Muscle layer of colon (tissue), 2 donors: ENCODE measurements around the gene FMN1.

Experiments
- H3K27ac ChIP-seq: one replicate; pipeline ENCODE4 v1.7.0; 2013; ENCODE audit warnings: low read depth, mild to moderate bottlenecking, low read length, moderate library complexity
- H3K27me3 ChIP-seq, 2 donors: one replicate each; pipeline ENCODE4 v1.7.0; 2013; ENCODE audit warnings: low read length in 2 of 2, mild to moderate bottlenecking in 2 of 2; ENCODE audit not compliant: insufficient read depth in 2 of 2, control insufficient read depth in 1 of 2
- H3K36me3 ChIP-seq: one replicate; pipeline ENCODE4 v1.7.0; 2013; ENCODE audit warnings: mild to moderate bottlenecking, low read length; ENCODE audit not compliant: insufficient read depth
- H3K4me1 ChIP-seq: one replicate; pipeline ENCODE4 v1.7.0; 2013; ENCODE audit warnings: mild to moderate bottlenecking, low read length; ENCODE audit not compliant: insufficient read depth
- H3K4me3 ChIP-seq, 2 donors: one replicate each; pipeline ENCODE4 v1.7.0; 2013; ENCODE audit warnings: low read length in 2 of 2, low read depth in 1 of 2, mild to moderate bottlenecking in 1 of 2, moderate library complexity in 1 of 2
- H3K9ac ChIP-seq: one replicate; pipeline ENCODE4 v1.7.0; 2013; ENCODE audit warnings: low read length
- H3K9me3 ChIP-seq: one replicate; pipeline ENCODE4 v1.7.0; 2013; ENCODE audit warnings: mild to moderate bottlenecking, low read length
- donor health status: abdominal sarcoma.
- donor health status: Adenocarcinoma of cecum.

FMN1 gene, protein sequence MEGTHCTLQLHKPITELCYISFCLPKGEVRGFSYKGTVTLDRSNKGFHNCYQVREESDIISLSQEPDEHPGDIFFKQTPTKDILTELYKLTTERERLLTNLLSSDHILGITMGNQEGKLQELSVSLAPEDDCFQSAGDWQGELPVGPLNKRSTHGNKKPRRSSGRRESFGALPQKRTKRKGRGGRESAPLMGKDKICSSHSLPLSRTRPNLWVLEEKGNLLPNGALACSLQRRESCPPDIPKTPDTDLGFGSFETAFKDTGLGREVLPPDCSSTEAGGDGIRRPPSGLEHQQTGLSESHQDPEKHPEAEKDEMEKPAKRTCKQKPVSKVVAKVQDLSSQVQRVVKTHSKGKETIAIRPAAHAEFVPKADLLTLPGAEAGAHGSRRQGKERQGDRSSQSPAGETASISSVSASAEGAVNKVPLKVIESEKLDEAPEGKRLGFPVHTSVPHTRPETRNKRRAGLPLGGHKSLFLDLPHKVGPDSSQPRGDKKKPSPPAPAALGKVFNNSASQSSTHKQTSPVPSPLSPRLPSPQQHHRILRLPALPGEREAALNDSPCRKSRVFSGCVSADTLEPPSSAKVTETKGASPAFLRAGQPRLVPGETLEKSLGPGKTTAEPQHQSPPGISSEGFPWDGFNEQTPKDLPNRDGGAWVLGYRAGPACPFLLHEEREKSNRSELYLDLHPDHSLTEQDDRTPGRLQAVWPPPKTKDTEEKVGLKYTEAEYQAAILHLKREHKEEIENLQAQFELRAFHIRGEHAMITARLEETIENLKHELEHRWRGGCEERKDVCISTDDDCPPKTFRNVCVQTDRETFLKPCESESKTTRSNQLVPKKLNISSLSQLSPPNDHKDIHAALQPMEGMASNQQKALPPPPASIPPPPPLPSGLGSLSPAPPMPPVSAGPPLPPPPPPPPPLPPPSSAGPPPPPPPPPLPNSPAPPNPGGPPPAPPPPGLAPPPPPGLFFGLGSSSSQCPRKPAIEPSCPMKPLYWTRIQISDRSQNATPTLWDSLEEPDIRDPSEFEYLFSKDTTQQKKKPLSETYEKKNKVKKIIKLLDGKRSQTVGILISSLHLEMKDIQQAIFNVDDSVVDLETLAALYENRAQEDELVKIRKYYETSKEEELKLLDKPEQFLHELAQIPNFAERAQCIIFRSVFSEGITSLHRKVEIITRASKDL (N-terminal part only)

DNA sequence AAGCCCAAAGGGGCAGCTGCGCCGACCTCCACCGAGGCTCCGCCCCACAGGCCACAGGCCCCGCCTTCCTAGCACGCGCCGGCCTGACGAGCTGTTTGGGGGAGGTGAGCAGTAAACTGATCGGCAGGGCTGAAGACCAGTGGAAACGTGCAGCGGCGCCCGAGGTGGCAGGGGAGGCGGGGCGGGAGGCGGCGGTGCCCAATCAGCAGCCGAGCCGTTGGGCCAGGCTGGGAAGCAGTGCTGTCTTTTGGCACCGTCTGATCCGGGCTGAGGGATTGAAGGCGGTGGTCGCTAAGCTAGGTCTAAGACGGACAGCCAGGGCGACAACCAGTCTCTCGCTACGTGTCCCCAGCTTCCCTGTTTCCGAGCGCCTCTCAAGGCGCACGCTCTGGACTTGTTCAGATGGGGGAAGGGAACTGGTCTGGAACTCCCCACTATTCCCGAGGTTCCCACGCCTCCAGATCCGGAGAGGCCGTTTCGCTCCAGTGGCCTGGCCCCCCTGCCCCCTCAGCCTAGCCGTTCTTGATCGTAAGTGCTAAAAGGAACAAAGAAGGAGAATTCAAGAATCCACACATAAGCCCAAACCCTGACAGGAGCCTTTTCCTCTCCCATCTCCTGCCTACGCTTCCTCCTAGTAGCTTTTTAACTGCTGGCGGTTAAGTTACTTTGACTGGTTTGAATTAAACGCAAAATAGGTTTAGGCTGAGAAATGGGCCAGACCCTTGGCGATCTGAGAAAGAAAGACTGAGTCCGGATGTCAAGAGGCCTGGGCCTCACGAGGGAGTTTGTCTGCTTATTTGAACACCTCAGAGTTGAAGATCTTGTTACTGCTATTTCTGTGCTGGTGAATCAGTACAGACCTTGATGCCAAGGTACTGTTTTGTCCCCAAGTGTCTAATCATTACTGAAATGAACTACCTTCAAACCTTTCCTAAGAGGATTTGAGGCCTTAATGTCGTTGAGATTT lies at the start of gene FMN1:
Gene FMN1 (minus strand): TSS at position 11 of the 967 bp plus-strand sequence. CDS start 39,800 bp downstream, outside the sequence.
- Histone ChIP-seq H3K4me3 (peak within 1 kb of the TSS; percentile 36 to 77), H3K27me3 (no peaks in the 10 kb centered on the region), H3K9ac (peak within 1 kb of the TSS; percentile 20), H3K27ac (peak within 1 kb of the TSS; percentile 37), H3K9me3 (no peaks in the 10 kb centered on the region), H3K36me3 (no peaks in the 10 kb centered on the region), H3K4me1 (no peaks in the 10 kb centered on the region)

DNA sequence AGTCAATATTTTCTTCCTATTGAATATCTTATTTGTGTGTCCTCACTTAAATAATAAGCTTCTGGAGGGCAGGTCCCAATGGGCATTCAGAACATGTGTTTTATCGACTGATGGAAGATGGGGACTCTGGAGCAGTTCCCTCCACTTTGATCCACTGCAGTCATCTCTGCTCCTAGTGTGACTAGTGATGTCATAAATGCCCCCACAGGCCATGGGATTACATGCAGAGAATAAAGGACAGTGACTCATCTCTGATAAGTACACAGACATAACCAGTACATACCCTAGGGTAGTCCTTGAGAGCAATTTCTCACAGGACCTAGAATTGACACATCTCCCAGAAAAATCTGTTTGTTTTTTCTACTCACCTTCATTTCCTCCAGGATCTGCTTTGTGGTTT lies 49.4 kb upstream of the FMN1 start:
- Histone ChIP-seq H3K9me3 (no peaks in the 10 kb centered on the region), H3K4me3 (no peak overlapping the region), H3K27me3 (no peaks in the 10 kb centered on the region), H3K36me3 (no peaks in the 10 kb centered on the region), H3K4me1 (no peaks in the 10 kb centered on the region), H3K27ac (no peak overlapping the region), H3K9ac (no peak overlapping the region)

DNA sequence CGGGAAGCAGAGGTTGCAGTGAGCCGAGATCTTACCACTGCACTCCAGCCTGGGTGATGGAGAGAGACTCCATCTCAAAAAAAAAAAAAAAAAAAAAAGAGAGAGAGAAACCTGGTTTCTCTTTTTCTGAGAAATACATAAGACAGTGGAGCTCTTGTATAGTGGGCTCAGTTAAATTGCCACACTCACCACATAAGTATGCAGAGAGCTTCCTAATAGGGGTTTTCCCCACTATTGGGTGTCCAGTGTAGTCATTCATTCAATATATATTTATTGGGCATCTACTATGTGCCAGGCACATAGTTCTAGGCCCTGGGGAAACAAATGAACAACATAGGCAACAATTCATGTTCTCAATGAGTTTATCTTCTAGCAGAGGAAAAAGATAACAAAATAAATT lies 48.9 kb upstream of the FMN1 start:
- no peaks in the 10 kb centered on the region for H3K36me3 ChIP-seq
- no peaks in the 10 kb centered on the region for H3K4me1 ChIP-seq
- no peak overlapping the region for H3K9ac ChIP-seq
- no peaks in the 10 kb centered on the region for H3K9me3 ChIP-seq
- H3K27ac ChIP-seq: no peak overlapping the region
- no peak overlapping the region for H3K4me3 ChIP-seq
- H3K27me3 ChIP-seq: no peaks in the 10 kb centered on the region

DNA sequence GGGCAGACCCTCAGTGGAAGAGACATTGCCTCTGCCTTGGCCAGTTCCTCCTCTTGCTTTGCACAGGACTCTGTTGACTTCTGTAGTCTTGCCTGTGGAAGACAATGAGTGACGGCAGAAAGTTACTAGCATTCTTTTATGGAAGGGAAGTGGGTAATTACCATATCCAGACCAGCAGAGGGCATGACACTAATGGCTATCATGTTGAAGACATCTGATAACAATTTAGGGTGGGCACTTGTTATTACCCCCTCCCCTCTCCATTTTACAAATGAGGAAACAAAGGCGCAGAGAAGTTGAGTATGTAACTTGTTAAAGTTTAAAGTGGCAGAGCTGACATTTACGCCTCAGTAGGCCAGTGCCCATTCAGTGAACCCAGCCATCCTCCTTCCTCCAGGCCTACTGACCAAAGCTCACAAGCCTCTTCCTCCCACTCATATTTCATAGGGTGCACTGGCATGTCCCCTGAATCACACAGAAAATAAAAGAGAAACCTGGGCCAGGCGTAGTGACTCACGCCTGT lies 48.2 kb upstream of the FMN1 start:
- Histone ChIP-seq H3K36me3 (no peaks in the 10 kb centered on the region), H3K9ac (no peak overlapping the region), H3K27me3 (no peaks in the 10 kb centered on the region), H3K27ac (no peak overlapping the region), H3K9me3 (no peaks in the 10 kb centered on the region), H3K4me1 (no peaks in the 10 kb centered on the region), H3K4me3 (no peak overlapping the region)

DNA sequence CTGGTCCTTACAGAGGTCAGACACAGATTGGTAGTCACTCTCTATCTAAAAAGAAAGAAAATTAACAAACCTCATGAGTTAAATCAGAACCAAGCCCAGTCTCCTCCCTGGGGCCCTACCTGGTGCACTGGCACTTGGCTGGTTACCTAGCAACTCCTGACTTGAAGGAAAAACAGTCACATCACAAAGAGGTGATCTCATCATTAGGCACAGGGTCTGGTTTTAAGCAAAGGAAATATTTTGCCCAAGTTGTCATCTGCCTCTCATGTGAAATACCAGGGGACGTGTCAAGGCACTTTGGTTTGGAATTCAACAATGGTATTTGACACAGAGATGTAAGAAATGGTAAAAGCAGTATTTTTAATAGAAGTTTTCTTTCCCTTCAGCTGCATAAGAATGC lies 47.7 kb upstream of the FMN1 start:
- H3K9me3 ChIP-seq: no peaks in the 10 kb centered on the region
- H3K27me3 ChIP-seq: no peaks in the 10 kb centered on the region
- H3K4me1 ChIP-seq: no peaks in the 10 kb centered on the region
- no peak overlapping the region for H3K4me3 ChIP-seq
- no peaks in the 10 kb centered on the region for H3K36me3 ChIP-seq
- no peak overlapping the region for H3K9ac ChIP-seq
- no peak overlapping the region for H3K27ac ChIP-seq

DNA sequence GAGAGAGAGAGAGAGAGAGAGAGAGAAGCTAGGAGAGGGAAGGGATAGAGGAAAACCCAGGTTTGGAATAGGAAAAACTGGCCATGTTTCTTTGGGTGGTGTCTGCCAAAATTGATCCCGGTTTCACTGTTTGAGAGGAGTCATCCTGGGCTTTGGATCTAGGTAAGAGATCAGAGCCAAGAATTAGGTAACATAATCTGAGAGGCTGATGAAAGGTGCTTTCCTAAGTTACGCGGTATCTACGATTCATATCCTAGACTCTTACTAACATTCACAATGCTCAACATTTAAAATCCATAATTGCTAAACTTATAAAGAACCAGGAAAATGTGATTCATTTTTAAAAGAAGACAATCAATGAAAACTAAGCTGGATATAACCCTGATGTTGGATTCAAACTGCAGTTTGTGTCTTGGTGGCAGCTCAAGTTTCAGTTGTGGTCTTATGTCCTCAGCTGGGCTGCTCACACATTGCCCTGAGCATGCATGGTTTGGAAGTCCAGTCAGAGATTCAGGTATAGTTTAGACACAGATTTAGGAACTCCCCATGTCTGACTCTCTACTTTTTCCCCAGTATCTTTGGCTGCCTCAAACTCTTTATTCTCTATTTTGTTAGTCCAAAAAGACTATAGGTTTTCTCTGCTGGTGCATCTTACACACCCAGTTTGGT lies 42.5 kb upstream of the FMN1 start:
- no peaks in the 10 kb centered on the region for H3K36me3 ChIP-seq
- H3K4me1 ChIP-seq: no peaks in the 10 kb centered on the region
- no peaks in the 10 kb centered on the region for H3K9me3 ChIP-seq
- no peak overlapping the region for H3K27ac ChIP-seq
- H3K27me3 ChIP-seq: no peaks in the 10 kb centered on the region
- no peak overlapping the region for H3K9ac ChIP-seq
- no peak overlapping the region for H3K4me3 ChIP-seq

DNA sequence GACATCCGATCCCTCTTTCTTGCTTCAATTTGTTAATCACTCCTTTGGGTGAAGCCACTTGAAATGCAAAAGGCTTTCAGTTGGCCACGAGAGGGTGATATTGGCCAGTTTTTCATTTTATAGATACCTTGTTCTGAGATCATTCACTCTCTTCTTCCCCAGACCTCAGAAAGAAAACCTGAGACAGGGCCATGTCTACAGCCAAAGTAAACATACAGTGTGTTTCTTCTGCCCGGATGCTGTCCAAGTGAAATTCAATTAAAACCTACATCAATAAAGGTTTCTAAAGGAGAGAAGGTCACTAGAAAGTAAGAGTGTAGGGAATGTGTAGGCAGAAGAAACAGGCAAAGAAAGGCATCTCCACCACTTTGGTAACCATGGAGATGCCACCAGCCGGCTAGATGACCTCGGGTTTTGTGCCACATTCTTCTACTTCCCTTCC lies 39.5 kb upstream of the FMN1 start:
- Histone ChIP-seq H3K9ac (no peak overlapping the region), H3K4me1 (no peaks in the 10 kb centered on the region), H3K27ac (no peak overlapping the region), H3K36me3 (no peaks in the 10 kb centered on the region), H3K4me3 (no peak overlapping the region), H3K9me3 (no peaks in the 10 kb centered on the region), H3K27me3 (no peaks in the 10 kb centered on the region)

DNA sequence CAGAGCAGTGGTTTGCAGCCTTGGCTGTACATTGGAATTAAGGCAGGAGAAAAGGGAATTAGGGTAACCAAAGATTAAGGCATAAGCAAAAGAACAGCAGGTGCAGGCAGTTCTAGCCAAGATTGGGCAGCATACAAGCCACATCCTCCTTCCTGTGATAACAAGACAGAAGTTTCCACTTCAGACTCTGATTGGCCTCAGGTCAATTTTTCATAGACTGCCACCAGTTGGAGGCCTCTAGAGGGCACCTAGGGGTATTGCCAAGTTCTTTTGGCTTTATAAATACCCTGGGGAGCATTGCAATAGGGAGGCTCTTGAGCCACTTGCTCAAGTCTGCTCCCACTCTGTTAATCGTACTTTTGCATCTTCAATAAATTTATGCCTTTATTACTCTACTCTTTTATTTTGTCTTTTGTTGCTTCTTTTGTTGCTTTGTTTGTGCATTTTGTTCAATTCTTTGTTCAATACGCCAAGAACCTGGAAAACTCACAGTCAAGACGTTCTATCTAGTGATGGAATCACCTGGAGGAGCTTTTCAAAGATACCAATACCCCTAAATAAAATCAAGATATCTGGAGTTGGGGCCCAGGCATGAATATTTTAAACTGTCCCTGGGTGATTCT lies 32.2 kb upstream of the FMN1 start:
- Histone ChIP-seq H3K4me3 (no peak overlapping the region), H3K4me1 (no peaks in the 10 kb centered on the region), H3K27ac (no peak overlapping the region), H3K9me3 (no peaks in the 10 kb centered on the region), H3K9ac (no peak overlapping the region), H3K36me3 (no peaks in the 10 kb centered on the region), H3K27me3 (no peaks in the 10 kb centered on the region)

DNA sequence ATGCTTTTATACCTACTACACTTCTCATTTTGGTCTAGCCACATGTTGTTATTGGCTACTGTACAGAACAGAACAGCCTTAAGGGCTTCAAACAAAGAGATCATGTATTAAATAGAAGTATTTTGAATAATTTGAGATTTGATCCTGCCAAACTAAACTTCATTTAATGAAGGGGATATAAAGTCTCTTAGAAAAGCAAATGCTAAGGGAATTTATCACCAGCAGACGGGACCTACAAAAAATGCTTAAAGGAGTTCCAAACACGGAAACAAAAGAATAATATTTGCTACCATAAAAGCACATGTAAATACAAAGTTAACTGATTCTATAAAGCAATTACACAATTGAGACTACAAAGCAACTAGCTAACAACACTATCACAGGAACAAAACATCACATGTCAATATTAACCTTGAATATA lies 23.6 kb upstream of the FMN1 start:
- Histone ChIP-seq H3K27me3 (no peaks in the 10 kb centered on the region), H3K36me3 (no peaks in the 10 kb centered on the region), H3K4me1 (no peaks in the 10 kb centered on the region), H3K4me3 (no peak overlapping the region), H3K9me3 (no peaks in the 10 kb centered on the region), H3K9ac (no peak overlapping the region), H3K27ac (no peak overlapping the region)
